OCI-LY1 (cell line): Measurements from ENCODE around the gene UBXN1.

Source experiments
- H2AFZ ChIP-seq: fragments of 200-600 bp; sonication (generic), shearing (Covaris generic); 2 replicates; pipeline ENCODE4 v1.6.0; 2014; ENCODE audit warnings: antibody characterized with exemption, mild to moderate bottlenecking, low read length
- H3F3A ChIP-seq: fragments of 200-600 bp; sonication (generic), shearing (Covaris generic); 2 replicates; pipeline ENCODE4 v1.6.0; 2014; ENCODE audit warnings: mild to moderate bottlenecking, antibody characterized with exemption, low read length, moderate library complexity; ENCODE audit not compliant: insufficient read depth
- H3K27ac ChIP-seq: fragments of 200-600 bp; sonication (generic); 2 replicates; pipeline ENCODE4 v1.5.1; 2014; ENCODE audit warnings: low read length, mixed run types, mild to moderate bottlenecking, low read depth; ENCODE audit not compliant: poor library complexity, severe bottlenecking
- H3K27me3 ChIP-seq: fragments of 200-600 bp; sonication (generic); 2 replicates; pipeline ENCODE4 v1.6.0; 2014; ENCODE audit warnings: antibody characterized with exemption, mild to moderate bottlenecking, low read length, moderate library complexity; ENCODE audit not compliant: insufficient read depth
- H3K36me3 ChIP-seq: fragments of 200-600 bp; sonication (generic); 2 replicates; pipeline ENCODE4 v1.6.1; 2014; ENCODE audit warnings: mild to moderate bottlenecking, antibody characterized with exemption, low read length, moderate library complexity, mixed read lengths; ENCODE audit not compliant: insufficient read depth
- H3K4me1 ChIP-seq: fragments of 200-600 bp; sonication (generic); 2 replicates; pipeline ENCODE4 v1.5.1; 2014; ENCODE audit warnings: mild to moderate bottlenecking, low read length, moderate library complexity; ENCODE audit not compliant: insufficient read depth, severe bottlenecking
- H3K4me2 ChIP-seq: fragments of 200-600 bp; sonication (generic), shearing (Covaris generic); 2 replicates; pipeline ENCODE4 v1.6.1; 2014; ENCODE audit warnings: low read length
- H3K4me3 ChIP-seq: fragments of 200-600 bp; sonication (generic); 2 replicates; pipeline ENCODE4 v1.5.1; 2014; ENCODE audit warnings: low read length, low read depth, mild to moderate bottlenecking, mixed read lengths; ENCODE audit not compliant: poor library complexity, severe bottlenecking
- H3K79me2 ChIP-seq: fragments of 200-600 bp; shearing (Covaris generic); 2 replicates; pipeline ENCODE4 v1.6.1; 2016; ENCODE audit warnings: mixed run types, low read length, mixed read lengths; ENCODE audit not compliant: insufficient read depth
- H3K9ac ChIP-seq: fragments of 200-600 bp; sonication (generic), shearing (Covaris generic); 2 replicates; pipeline ENCODE4 v1.6.1; 2014; ENCODE audit warnings: mild to moderate bottlenecking, low read length, mixed read lengths
- H3K9me2 ChIP-seq: fragments of 200-600 bp; sonication (generic), shearing (Covaris generic); 2 replicates; pipeline ENCODE4 v1.6.1; 2014; ENCODE audit warnings: low read depth, mild to moderate bottlenecking, low read length, mixed read lengths
- H3K9me3 ChIP-seq: fragments of 200-600 bp; shearing (Covaris generic); 2 replicates; pipeline ENCODE4 v1.6.1; 2014; ENCODE audit warnings: low read length, mixed read lengths
- H4K20me1 ChIP-seq: fragments of 200-600 bp; sonication (generic), shearing (Covaris generic); 2 replicates; pipeline ENCODE4 v1.6.0; 2016; ENCODE audit warnings: mild to moderate bottlenecking, low read length; ENCODE audit not compliant: insufficient read depth
- CTCF ChIP-seq: fragments of 200-600 bp; sonication (generic), shearing (Covaris generic); IDR thresholded peaks from 2 replicates; pipeline ENCODE4 v1.5.1; 2017; ENCODE audit warnings: mild to moderate bottlenecking, antibody characterized with exemption, low read length, moderate library complexity, mixed read lengths
- EZH2 ChIP-seq: fragments of 200-600 bp; sonication (generic), shearing (Covaris generic); IDR thresholded peaks from 2 replicates; pipeline ENCODE4 v1.8.0; 2017; ENCODE audit warnings: borderline replicate concordance, mixed run types, mild to moderate bottlenecking, antibody characterized with exemption, low read length, moderate library complexity, mixed read lengths

The UBXN1 gene

GRCh38 chr11:62719302-62719978 is 40.6 kb upstream of the UBXN1 start:
- peaks cover 98% of the 10 kb centered on the region for H3K36me3 ChIP-seq
- H3K9me2 ChIP-seq, result no peaks in the 10 kb centered on the region
- H3K9me3 ChIP-seq, result no peaks in the 10 kb centered on the region
- H3K27me3 ChIP-seq, result no peaks in the 10 kb centered on the region
- no peak for TF ChIP-seq CTCF
- no peak for TF ChIP-seq EZH2
- H3K79me2 ChIP-seq, result peaks cover 11% of the 10 kb centered on the region
- no peak overlapping the region for H3K27ac ChIP-seq
- no peaks in the 10 kb centered on the region for H3F3A ChIP-seq
- no peaks in the 10 kb centered on the region for H4K20me1 ChIP-seq
- peaks cover 7% of the 10 kb centered on the region for H3K4me1 ChIP-seq
- H3K4me2 ChIP-seq, result no peak overlapping the region
- H3K9ac ChIP-seq, result no peak overlapping the region
- no peak overlapping the region for H2AFZ ChIP-seq
- H3K4me3 ChIP-seq, result no peak overlapping the region

GRCh38 chr11:62716816-62717215 is 37.9 kb upstream of the UBXN1 start:
- Histone ChIP-seq H3K9ac (no peak overlapping the region), H3F3A (0 out of 2 replicates have a peak, but pooled peaks cover 12% of the 10 kb centered on the region), H3K27ac (no peak overlapping the region), H3K36me3 (peaks cover 95% of the 10 kb centered on the region), H3K79me2 (no peaks in the 10 kb centered on the region), H4K20me1 (no peaks in the 10 kb centered on the region), H3K9me2 (no peaks in the 10 kb centered on the region), H3K9me3 (no peaks in the 10 kb centered on the region), H2AFZ (no peak overlapping the region), H3K4me1 (peaks cover 4% of the 10 kb centered on the region), H3K4me2 (no peak overlapping the region), H3K4me3 (no peak overlapping the region), H3K27me3 (no peaks in the 10 kb centered on the region)
- TF ChIP-seq EZH2 (no peak), CTCF (no peak)

DNA sequence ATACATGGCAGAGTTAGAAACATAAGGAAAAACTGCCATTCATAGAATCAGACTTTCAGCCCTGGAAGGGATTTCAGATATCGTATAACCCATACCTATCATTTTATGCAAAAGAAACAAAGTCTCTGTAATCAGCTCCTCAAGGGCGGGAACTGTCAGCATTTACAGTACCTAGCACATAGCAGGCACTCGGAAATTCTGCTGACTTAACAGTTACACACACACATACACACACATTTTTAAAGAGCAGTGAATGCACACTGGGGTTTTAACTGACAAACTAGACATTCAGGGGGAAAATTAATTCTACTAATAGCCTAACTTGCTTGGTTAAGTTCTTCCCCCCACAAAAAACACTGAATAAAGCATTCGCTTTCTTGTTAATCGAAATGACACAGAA is 37.3 kb upstream of the UBXN1 start:
- peaks cover 95% of the 10 kb centered on the region for H3K36me3 ChIP-seq
- peaks cover 4% of the 10 kb centered on the region for H3K4me1 ChIP-seq
- H3K4me2 ChIP-seq, result no peak overlapping the region
- H3K4me3 ChIP-seq, result no peak overlapping the region
- no peaks in the 10 kb centered on the region for H3K9me3 ChIP-seq
- no peaks in the 10 kb centered on the region for H4K20me1 ChIP-seq
- no peak overlapping the region for H3K9ac ChIP-seq
- TF ChIP-seq EZH2 (no peak), CTCF (no peak)
- 0 out of 2 replicates have a peak, but pooled peaks cover 12% of the 10 kb centered on the region for H3F3A ChIP-seq
- no peaks in the 10 kb centered on the region for H3K9me2 ChIP-seq
- H3K27ac ChIP-seq, result no peak overlapping the region
- H3K27me3 ChIP-seq, result no peaks in the 10 kb centered on the region
- no peak overlapping the region for H2AFZ ChIP-seq
- H3K79me2 ChIP-seq, result no peaks in the 10 kb centered on the region
